GM12801 (cell line): Measurements from ENCODE around the gene GPR37L1.

ENCODE experiments used
- TF ChIP-seq, protein P1 (sequence below): IDR thresholded peaks from one replicate; pipeline ENCODE4 v1.5.1; 2011; ENCODE audit warnings: control low read depth; ENCODE audit not compliant: insufficient read length; ENCODE audit errors: extremely low read depth

GPR37L1 gene

DNA sequence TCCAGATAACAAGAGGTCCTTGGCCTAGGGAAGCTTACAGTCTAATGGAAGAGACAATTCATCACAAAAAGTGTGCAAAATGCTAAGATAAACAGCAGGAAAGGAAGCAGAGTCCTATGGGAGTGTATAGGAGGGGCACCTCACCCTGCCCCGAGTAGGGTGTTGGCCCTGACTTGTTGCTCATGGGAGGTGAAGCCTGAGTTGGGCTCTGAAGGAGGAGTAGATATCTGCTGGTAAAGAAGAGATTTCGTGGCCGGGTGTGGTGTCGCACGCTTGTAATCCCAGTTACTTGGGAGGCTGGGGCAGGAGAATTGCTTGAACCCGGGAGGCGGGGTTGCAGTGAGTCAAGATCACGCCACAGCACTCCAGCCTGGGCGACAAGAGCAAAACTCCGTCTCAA lies 18.6 kb upstream of the GPR37L1 start:
- TF ChIP-seq, protein P1, sequence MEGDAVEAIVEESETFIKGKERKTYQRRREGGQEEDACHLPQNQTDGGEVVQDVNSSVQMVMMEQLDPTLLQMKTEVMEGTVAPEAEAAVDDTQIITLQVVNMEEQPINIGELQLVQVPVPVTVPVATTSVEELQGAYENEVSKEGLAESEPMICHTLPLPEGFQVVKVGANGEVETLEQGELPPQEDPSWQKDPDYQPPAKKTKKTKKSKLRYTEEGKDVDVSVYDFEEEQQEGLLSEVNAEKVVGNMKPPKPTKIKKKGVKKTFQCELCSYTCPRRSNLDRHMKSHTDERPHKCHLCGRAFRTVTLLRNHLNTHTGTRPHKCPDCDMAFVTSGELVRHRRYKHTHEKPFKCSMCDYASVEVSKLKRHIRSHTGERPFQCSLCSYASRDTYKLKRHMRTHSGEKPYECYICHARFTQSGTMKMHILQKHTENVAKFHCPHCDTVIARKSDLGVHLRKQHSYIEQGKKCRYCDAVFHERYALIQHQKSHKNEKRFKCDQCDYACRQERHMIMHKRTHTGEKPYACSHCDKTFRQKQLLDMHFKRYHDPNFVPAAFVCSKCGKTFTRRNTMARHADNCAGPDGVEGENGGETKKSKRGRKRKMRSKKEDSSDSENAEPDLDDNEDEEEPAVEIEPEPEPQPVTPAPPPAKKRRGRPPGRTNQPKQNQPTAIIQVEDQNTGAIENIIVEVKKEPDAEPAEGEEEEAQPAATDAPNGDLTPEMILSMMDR, result no peak

DNA sequence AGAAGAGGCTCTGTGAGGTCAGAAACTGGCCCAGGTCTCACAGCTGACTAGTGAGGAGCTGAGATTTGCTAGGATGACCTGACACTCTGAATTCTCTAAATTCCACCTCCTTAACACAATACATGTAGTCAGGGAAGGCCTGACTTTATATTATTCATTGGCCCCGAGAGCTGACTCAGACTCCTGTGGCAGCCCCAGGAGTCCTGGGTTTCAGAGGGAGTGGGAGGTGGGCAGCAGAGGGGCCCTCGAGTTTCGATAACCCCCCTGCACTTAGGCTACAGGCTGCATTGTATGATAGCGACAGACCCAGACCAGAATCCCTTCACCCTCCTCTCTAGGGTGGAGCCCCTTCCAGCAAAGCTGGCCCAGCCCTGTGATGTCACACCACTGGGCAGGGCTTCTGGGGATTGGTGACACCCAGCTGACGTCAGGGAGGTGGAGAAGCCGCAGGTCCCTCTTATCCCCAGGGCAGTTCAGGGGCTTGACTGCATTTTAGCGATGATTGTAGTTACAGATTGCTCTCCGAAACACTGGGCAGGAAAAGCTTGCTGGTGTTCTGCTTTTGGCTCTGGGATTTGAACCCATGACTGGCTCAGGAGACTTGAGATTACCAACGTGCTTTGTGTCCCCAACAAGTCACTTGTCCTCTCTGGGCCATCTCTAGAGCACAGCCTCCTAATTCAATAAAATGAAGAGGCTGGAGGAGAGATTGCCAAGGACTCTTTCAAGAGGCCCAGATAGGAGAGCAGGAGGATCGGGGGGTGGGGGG lies 17.0 kb upstream of the GPR37L1 start:
- TF ChIP-seq, protein P1, result no peak

DNA sequence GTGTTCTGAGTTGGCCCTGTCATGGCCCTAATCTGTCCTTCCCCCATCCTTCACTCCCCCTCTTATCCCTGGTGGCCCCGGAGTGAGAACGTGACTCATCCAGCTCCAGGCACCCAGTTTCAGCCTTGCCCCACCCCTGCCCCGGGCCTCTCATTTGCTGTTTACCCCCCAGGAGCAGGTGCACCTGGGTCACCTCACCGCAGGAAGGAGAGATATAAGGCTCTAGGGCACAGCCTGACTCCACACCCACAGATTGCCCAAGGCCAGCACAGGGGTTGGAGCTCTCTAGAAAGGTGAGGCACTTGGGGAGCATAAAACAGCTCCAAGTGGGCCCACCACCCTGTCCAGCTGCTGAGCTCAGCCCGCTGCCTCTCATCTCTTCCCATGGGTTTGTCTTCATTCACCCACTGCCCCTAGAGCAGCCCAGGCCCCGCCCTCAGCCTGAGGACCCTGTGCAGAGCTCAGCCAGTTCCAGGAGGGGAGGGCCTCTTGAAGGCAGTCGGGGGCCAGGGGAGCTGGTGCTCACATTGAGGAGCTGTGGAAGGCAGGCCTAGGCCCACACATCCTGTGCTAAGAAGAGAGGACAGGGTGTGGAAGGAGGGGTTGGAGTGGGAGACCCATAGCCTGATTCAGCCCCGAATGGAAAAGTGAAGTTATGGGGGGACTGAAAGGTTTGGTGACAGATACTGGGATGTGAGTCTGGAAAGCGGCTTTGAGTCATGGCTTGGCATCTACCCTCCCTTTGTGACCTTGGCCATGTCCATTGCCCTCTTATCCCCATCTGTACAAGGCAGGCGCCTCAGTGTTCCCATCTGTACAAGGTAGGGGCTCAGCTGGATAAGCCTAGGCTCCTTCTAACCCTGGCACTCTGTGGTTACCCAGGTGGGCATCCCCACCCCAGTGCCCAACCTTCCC lies 16.1 kb upstream of the GPR37L1 start:
- TF ChIP-seq, protein P1, result no peak

- TF ChIP-seq, protein P1, result no peak
Observed at GRCh38 chr1:202107321-202107761, 15.4 kb upstream of the GPR37L1 start.

DNA sequence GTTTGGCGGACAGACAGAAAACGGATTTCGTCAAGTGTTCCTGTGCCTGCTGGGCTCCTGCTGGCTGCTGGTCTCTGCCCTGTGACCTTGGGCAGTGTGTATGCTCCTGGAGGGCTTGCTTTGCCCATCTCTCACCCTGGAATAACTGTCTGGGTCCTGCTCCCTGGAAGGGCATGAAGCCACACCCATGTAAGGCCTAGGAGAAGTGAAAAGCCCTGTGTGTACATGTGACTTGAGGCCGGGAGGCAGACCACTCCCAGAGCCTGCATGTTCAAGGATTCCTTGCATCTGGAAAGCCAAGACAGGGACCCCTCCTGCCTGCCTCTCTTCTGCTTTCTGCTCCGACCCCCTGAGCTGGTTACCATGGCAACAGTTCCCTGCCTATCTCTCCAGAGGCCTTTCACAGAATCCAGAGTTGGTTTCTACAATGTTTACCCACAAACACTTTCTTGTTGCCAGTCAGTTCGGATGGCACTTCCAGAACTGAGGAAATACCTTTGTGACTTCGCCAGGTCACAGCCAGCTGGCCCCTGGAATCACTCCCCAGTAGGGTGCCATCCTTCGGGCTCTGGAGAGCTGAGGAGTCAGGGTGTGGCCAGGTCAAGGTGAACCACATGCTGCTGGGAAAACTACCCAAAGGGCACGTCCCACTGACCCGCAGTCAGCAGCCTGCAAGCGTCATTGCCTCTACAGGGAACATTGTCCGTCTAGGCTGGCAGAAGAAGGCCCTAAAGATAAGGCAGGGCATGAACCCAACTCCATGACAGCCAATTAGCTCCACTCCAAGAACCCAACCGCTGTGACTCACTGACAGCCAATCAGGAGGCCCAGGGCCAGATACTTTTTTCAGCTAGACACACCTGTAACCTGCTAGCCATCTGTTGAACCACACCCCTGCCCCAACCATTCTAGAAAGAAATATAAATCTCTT lies 14.7 kb upstream of the GPR37L1 start:
- TF ChIP-seq, protein P1, result no peak

GRCh38 chr1:202110977-202111376 lies 11.7 kb upstream of the GPR37L1 start:
- TF ChIP-seq, protein P1, result no peak
